Glutamatergic neuron (in vitro differentiated cells): ENCODE measurements around the gene ATP11B. TPM values are rescaled to one million over a fixed set of nuclear protein-coding genes. Genes with fewer than 3 reads are reported as not detected.

Source experiments
- DNase-seq: peaks from one replicate; pipeline ENCODE4 v3.0.0; 2022
- H3K27ac Mint-ChIP-seq: one replicate; pipeline ENCODE4 v1.8.0; 2020; ENCODE audit warnings: mild to moderate bottlenecking, mixed read lengths, inconsistent platforms; ENCODE audit not compliant: unreplicated experiment
- H3K27me3 Mint-ChIP-seq: one replicate; pipeline ENCODE4 v1.8.0; 2020; ENCODE audit warnings: mild to moderate bottlenecking, moderate library complexity, mixed read lengths, inconsistent platforms; ENCODE audit not compliant: unreplicated experiment
- H3K36me3 Mint-ChIP-seq: one replicate; pipeline ENCODE4 v1.8.0; 2020; ENCODE audit warnings: mild to moderate bottlenecking, mixed read lengths, inconsistent platforms; ENCODE audit not compliant: unreplicated experiment
- H3K4me1 Mint-ChIP-seq: one replicate; pipeline ENCODE4 v1.8.0; 2020; ENCODE audit warnings: mild to moderate bottlenecking, low read depth, mixed read lengths, inconsistent platforms; ENCODE audit not compliant: unreplicated experiment
- H3K4me3 Mint-ChIP-seq: one replicate; pipeline ENCODE4 v1.8.0; 2020; ENCODE audit warnings: mild to moderate bottlenecking, mixed read lengths, inconsistent platforms; ENCODE audit not compliant: unreplicated experiment
- H3K9me3 Mint-ChIP-seq: one replicate; pipeline ENCODE4 v1.8.0; 2020; ENCODE audit warnings: mild to moderate bottlenecking, moderate library complexity, mixed read lengths, inconsistent platforms; ENCODE audit not compliant: unreplicated experiment
- total RNA-seq: library from RNA; stranded (reverse); fragmentation: NEBNext Ultra II Directional; extraction: Animal tissue kit (Norgen Biotek cat#: 25700); gene quantifications from one replicate; pipeline ENCODE4 v1.2.1, GENCODE V29; 2021; ENCODE audit not compliant: unreplicated experiment
- TF ChIP-seq, protein P1 (sequence below): fragments of 200-600 bp; sonication (generic); IDR thresholded peaks from one replicate; pipeline ENCODE4 v1.5.0; 2021; ENCODE audit not compliant: partially characterized antibody, unreplicated experiment

The ATP11B gene
- total RNA-seq, 1 donor from 2014 or later = 36.2 TPM

DNA sequence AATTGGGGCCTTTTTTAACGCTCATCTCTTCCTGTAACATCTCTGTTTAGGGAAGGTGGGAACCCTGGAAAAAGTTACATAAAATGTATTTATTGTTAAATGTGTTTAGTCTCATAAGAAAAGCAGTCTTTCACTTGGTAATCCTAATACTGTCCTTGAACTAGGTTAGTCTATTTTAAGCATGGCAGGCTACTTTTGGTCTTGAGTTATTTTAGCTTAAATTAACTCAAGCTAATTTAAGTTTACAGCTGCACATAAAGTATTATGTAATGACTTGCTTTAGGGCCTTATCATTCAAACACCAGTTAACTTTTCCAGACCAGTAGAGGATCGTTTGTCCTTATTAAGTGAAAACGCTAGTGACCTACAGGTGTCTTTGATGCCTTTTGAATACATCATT is 123.8 kb downstream of the ATP11B start:
- Mint-ChIP-seq H3K36me3 (no peaks in the 10 kb centered on the region), H3K27ac (no peak overlapping the region), H3K9me3 (no peaks in the 10 kb centered on the region), H3K4me1 (peaks cover 3% of the 10 kb centered on the region), H3K4me3 (no peak overlapping the region), H3K27me3 (no peaks in the 10 kb centered on the region)
- DNase-seq = no peak
- TF ChIP-seq, protein P1, sequence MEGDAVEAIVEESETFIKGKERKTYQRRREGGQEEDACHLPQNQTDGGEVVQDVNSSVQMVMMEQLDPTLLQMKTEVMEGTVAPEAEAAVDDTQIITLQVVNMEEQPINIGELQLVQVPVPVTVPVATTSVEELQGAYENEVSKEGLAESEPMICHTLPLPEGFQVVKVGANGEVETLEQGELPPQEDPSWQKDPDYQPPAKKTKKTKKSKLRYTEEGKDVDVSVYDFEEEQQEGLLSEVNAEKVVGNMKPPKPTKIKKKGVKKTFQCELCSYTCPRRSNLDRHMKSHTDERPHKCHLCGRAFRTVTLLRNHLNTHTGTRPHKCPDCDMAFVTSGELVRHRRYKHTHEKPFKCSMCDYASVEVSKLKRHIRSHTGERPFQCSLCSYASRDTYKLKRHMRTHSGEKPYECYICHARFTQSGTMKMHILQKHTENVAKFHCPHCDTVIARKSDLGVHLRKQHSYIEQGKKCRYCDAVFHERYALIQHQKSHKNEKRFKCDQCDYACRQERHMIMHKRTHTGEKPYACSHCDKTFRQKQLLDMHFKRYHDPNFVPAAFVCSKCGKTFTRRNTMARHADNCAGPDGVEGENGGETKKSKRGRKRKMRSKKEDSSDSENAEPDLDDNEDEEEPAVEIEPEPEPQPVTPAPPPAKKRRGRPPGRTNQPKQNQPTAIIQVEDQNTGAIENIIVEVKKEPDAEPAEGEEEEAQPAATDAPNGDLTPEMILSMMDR = no peak

DNA sequence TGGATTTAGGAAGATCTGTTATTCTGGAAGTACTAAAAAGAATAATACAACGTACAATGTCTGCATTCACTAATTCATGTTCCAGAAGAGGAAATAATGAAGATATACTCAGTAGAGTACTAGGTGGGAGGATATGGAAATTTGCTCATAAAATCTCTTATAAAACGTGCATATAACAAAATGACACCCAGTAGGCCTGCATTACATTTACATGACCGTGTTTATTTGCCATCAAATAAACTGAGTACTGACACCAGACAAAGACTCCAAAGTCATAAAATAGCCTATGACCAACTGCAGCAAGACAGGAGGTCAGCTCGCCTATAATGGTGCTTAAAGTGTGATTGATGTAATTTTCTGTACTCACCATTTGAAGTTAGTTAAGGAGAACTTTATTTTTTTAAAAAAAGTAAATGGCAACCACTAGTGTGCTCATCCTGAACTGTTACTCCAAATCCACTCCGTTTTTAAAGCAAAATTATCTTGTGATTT is 126.6 kb downstream of the ATP11B start:
- no peak overlapping the region for H3K27ac Mint-ChIP-seq
- no peak for DNase-seq
- H3K4me3 Mint-ChIP-seq = no peak overlapping the region
- TF ChIP-seq, protein P1 = no peak
- peaks cover 3% of the 10 kb centered on the region for H3K4me1 Mint-ChIP-seq
- no peaks in the 10 kb centered on the region for H3K36me3 Mint-ChIP-seq
- H3K9me3 Mint-ChIP-seq = no peaks in the 10 kb centered on the region
- no peaks in the 10 kb centered on the region for H3K27me3 Mint-ChIP-seq

GRCh38 chr3:182920515-182921084 is 127.3 kb downstream of the ATP11B start:
- Mint-ChIP-seq H3K27ac (no peak overlapping the region), H3K36me3 (no peaks in the 10 kb centered on the region), H3K4me3 (no peak overlapping the region), H3K27me3 (no peaks in the 10 kb centered on the region), H3K9me3 (no peaks in the 10 kb centered on the region), H3K4me1 (peaks cover 3% of the 10 kb centered on the region)
- TF ChIP-seq, protein P1 = no peak
- DNase-seq = peak; percentile 24

DNA sequence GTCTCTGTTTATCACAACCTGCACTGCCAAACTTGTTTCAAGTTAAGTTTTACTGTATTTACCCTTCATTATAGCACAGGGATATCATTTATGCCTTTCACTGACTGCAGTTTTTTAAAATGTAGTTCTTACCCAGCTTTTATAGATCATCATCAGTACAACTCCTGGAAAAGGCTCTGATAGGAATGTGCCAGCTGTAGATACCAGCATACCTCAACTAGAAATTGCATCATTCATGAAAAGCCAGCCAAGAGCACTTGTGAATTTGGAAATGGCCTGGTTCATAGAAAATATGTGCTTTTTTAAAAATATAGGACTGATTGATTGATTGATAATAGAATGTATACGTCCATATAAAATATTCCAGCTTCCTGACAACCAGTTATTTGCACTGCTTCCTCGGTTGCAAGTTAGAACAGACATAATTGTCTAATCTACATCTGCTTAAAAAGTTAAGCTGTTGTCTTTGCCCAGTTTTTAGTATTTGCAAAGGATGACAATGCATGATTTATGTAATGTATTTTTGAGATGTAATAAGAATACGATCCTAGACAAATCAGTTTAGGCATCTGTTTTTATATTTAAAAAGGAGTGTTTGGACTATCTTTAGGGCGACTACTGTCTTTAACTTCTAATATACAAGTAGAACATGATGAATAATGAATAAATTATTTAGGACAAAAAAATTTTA is 128.5 kb downstream of the ATP11B start:
- no peaks in the 10 kb centered on the region for H3K27me3 Mint-ChIP-seq
- peaks cover 3% of the 10 kb centered on the region for H3K4me1 Mint-ChIP-seq
- no peak for DNase-seq
- TF ChIP-seq, protein P1 = no peak
- no peak overlapping the region for H3K27ac Mint-ChIP-seq
- H3K36me3 Mint-ChIP-seq = no peaks in the 10 kb centered on the region
- no peaks in the 10 kb centered on the region for H3K9me3 Mint-ChIP-seq
- no peak overlapping the region for H3K4me3 Mint-ChIP-seq

- no peak for DNase-seq
- H3K27me3 Mint-ChIP-seq = peaks cover 1% of the 10 kb centered on the region
- peaks cover 2% of the 10 kb centered on the region for H3K4me1 Mint-ChIP-seq
- TF ChIP-seq, protein P1 = no peak
- no peak overlapping the region for H3K27ac Mint-ChIP-seq
- no peaks in the 10 kb centered on the region for H3K9me3 Mint-ChIP-seq
- H3K36me3 Mint-ChIP-seq = no peaks in the 10 kb centered on the region
- H3K4me3 Mint-ChIP-seq = no peak overlapping the region
These were observed 132.1 kb downstream of the ATP11B start for GRCh38 chr3:182925330-182925943.
